NCI-H524 (cell line): ENCODE results near the gene ZBTB22.
"Not testable (repeated sequence)": the region's sequence is repeated elsewhere in the genome, so short reads cannot be mapped to it uniquely, and the experiment has no call there.

Experiments used
- DNase-seq, 2 experiments: peaks; one replicate each; lab custom pipeline; 2025; lab: John Stamatoyannopoulos, UW

ZBTB22 gene

GRCh38 chr6:33279971-33280511 lies 37.5 kb downstream of the ZBTB22 start:
- peak; percentile 44 to 71 for DNase-seq

- no peak for DNase-seq
Observed at GRCh38 chr6:33279257-33279695, 38.3 kb downstream of the ZBTB22 start.

DNA sequence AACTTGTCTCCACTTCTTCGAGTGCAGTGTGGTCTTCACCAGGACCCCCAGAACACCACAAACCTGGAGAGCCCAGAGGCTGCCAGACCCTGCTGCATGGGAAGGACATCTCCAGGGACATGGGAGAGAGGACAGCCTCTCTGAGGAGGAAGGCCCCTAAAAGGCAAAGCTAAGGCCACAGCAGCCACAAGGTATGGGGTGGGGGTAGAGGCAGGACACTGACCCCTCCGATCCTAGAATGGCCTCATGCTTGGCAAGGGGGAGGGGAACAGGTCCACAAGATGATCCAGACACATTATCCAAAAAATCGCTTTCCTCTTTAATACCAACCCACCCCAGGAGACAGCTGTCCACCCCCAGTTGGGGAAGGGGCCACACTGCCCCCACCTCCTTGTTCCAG lies 38.7 kb downstream of the ZBTB22 start:
- DNase-seq = no peak

GRCh38 chr6:33278392-33278741 lies 39.2 kb downstream of the ZBTB22 start:
- DNase-seq = no peak

DNA sequence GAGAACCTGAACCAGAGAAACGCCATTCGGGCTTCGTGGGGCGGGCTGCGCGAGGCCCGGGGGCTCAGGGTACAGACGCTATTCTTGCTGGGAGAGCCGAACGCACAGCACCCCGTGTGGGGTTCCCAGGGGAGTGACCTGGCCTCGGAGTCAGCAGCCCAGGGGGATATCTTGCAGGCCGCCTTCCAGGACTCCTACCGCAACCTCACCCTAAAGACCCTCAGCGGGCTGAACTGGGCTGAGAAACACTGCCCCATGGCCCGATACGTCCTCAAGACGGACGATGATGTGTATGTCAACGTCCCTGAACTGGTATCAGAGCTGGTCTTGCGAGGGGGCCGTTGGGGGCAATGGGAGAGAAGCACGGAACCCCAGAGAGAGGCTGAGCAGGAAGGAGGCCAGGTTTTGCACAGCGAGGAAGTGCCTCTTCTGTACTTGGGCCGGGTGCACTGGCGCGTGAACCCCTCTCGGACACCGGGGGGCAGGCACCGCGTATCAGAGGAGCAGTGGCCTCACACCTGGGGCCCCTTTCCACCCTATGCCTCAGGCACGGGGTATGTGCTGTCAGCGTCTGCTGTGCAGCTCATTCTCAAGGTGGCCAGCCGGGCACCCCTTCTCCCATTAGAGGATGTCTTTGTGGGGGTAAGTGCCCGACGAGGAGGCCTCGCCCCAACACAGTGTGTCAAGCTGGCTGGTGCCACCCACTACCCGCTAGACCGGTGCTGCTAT lies 39.7 kb downstream of the ZBTB22 start:
- no peak for DNase-seq

DNA sequence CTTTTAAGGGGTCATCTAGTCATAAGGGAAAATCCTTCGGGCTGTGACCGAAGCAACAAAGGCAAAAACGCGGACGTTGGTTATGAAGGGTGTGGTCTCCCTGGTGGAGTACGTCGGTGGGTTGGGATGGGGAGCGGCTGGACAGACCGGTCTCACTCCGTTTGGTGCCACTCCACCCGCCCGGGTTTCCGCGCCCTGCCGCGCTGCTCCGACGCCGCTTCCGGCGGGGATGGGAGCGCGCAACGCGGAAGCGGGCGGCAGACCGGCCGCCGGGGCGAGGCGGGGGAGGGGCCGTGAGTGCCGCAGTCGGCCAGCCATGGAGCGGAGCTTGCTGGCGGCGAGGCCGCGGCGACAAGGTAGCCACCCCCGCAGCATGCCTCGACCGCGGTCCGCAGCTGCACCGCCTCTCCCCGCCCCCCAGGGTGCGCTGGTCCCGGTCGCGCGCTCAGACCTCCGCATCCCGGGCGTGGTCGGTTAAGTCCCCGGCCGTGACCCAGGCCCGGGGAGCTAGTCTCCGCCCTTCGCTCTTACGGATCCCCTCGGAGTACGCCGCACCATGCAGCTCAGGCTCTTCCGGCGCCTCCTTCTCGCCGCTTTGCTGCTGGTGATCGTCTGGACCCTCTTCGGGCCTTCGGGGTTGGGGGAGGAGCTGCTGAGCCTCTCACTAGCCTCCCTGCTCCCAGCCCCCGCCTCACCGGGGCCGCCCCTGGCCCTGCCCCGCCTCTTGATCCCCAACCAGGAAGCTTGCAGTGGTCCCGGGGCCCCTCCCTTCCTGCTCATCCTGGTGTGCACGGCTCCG lies 40.5 kb downstream of the ZBTB22 start, which contains the start of gene B3GALT4:
Gene B3GALT4 (plus strand): TSS at position 260 of the 799 bp plus-strand sequence. CDS start 297 bp downstream, at position 557.
- peak; percentile 40 to 65 for DNase-seq

DNA sequence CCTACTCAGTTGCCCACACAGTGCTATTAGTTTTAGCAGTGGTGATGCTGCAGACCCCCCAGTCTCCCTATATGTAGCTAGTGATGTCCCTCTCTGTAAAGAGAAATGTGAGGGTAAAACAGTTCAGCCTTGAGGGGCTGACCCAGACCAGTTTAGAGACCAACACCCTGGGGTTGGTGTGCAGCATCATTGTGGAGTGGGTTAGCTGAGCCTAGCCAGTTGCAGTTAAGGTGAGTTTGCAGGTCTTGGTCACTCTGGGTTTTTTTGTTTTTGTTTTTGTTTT lies 41.0 kb downstream of the ZBTB22 start:
- DNase-seq = no peak

DNA sequence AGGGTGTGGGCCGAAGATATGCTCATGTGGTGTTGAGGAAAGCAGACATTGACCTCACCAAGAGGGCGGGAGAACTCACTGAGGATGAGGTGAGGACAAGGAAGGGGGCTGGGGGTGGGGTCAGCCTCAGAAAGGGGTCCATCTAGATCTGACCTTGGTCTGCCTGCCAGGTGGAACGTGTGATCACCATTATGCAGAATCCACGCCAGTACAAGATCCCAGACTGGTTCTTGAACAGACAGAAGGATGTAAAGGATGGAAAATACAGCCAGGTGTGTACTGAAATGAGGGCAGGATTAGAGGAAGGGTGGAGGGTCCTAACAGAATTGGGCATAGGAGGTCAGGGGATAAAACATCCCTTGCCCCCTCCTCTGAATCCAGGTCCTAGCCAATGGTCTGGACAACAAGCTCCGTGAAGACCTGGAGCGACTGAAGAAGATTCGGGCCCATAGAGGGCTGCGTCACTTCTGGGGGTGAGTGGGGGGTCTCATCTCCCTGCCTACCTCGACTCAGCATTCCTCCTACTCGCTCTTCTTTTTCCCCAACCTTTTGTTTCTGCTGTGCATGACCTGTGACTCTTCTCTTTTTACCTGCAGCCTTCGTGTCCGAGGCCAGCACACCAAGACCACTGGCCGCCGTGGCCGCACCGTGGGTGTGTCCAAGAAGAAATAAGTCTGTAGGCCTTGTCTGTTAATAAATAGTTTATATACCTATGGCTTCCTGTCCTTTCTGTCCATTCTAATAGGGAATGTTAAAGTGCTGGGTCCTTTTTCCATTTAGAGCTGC lies 41.6 kb downstream of the ZBTB22 start:
- DNase-seq = not testable (repeated sequence)

DNA sequence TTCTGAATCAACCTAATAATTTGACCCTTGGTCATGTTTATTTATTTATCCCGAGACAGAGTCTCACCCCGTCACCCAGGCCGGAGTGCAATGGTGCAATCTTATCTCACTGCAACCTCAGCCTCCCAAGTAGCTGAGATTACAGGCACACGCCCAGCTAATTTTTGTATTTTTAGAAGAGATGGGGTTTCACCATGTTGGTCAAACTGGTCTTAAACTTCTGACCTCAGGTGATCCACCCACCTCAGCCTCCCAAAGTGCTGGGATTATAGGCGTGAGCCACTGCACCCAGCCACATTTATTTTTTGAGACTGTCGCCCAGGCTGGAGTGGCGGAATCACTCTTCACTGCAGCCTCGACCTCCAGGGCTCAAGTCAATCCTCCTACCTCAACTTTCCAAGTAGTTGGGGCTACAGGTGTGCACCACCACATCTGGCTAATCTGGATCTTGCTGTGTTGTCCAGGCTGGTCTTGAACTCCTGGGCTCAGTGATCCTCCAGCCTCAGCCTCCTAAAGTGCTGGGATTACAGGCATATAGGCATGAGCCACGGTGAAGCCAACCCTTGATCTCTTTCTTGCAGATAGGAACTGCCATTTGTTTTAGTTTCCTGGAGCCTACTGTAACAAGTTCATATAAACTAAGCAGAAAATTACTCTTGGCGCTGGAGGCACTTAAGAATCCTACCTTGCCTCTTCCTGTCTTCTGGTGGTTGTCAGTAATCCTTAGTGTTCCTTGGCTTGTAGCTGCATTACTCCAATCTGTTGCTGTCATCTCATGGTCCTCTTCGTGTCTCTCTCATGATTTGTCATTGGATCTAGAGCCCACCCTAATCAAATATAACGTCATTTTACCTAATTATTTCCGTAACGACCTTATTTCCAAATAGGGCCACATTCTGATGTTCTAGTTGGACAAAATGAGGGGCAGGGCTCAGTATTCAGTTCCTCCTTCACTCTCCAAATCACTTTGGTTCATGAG lies 43.3 kb downstream of the ZBTB22 start:
- no peak for DNase-seq

DNA sequence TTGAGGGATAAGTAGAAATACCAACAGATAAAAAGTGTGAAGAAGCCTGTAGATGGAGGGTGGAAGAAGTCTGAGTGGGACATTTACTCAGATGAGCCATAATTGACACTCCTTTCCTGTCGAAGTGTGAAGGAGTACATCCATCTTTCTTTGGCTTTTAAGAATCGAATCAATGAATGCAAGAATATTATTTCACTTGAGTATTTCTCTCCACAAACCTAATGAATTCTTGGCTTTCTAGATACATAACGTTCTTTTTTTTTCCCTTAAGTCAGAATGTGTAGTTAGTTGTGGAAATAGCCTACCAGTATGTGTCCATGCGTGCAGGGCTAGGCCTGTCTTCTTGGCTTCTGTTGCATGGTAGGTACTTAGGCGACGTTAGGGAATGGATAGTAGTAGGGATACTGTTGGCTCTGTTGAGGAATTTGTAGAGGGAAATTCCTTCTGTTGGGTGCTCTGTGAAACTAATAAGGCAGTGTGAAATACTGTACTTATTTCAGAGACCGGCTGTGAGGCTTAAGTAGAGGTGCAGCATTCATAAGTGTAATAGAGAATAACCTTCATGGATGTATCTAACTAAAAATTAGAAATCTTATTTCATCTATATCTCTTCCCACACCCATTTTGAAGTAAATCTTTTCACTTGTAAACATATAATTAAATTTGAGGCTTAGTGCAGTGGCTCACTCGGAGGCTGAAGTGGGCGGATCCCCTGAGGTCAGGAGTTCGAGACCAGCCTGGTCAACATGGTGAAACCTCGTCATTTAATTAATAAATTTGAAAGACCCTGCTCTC lies 44.2 kb downstream of the ZBTB22 start:
- DNase-seq = no peak

- no peak for DNase-seq
Observed at GRCh38 chr6:33272275-33273128, 45.0 kb downstream of the ZBTB22 start.

- peak; percentile 95 to 98 for DNase-seq
Observed at GRCh38 chr6:33271468-33272274, 45.9 kb downstream of the ZBTB22 start, which contains the start of the genes RPS18 and VPS52. Gene RPS18 (plus strand): TSS chr6:33272075. CDS start chr6:33272120, 45 bp downstream. Gene VPS52 (minus strand): TSS chr6:33271876. CDS start chr6:33271675, 201 bp downstream.

DNA sequence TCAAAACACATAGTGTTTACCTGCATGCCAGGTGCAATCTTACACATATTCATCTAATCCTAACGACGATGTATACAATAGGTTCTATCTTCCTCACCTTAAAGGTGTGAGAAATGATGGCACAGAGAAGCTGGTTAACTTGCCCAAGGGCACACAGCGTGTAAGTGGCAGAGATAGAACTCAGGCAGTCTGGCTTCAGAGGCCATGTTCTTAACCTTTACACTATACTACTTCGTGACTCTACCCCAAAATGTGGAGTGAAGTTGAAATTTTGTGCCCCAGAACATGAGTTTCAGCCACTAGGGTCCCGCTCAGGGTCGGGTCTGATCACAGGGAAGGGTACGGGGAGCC lies 46.5 kb downstream of the ZBTB22 start:
- DNase-seq = no peak
